Naive thymus-derived CD4-positive, alpha-beta T cell (primary cell): ENCODE data around the gene MMP21. TPM values are rescaled to one million over a fixed set of nuclear protein-coding genes. Genes with fewer than 3 reads are reported as not detected.

Experiments
- ATAC-seq: fragments of 150-1000 bp; cut with Tn5 transposase; 2 replicates; pipeline ENCODE4 v1.10.0; 2021; ENCODE audit warnings: mild to moderate bottlenecking, moderate library complexity
- CTCF ChIA-PET: fragments of 350-600 bp; sonication (Branson Sonifier 250); formaldehyde crosslinking; loops from one replicate; lab custom pipeline; 2021; ENCODE audit warnings: antibody characterized with exemption; lab: Charles Lee
- POLR2A ChIA-PET: fragments of 350-600 bp; sonication (Branson Sonifier 250); formaldehyde crosslinking; loops from one replicate; lab custom pipeline; 2021; ENCODE audit warnings: antibody characterized with exemption, inconsistent platforms; lab: Charles Lee
- DNase-seq, 9 donors: peaks; one replicate each; pipeline versions ENCODE4 v3.0.0 to v3.0.0-alpha.2; 2020 to 2022; ENCODE audit warnings: mixed read lengths in 1 of 9
- H3K27ac ChIP-seq: one replicate; pipeline ENCODE4 v1.7.0; 2013; ENCODE audit warnings: mild to moderate bottlenecking, low read depth, low read length, moderate library complexity
- H3K27me3 ChIP-seq, 2 donors: one replicate each; pipeline ENCODE4 v1.7.0; 2013; ENCODE audit warnings: low read length in 2 of 2, mild to moderate bottlenecking in 2 of 2, moderate library complexity in 2 of 2; ENCODE audit not compliant: control insufficient read depth in 2 of 2, insufficient read depth in 2 of 2
- H3K36me3 ChIP-seq, 3 experiments: 1 replicate in 2 of 3; 2 replicates in 1 of 3; pipeline ENCODE4 v1.7.0; 2013; ENCODE audit warnings: low read length in 3 of 3, mild to moderate bottlenecking in 3 of 3, moderate library complexity in 1 of 3; ENCODE audit not compliant: insufficient read depth in 3 of 3, control insufficient read depth in 2 of 3
- H3K4me1 ChIP-seq, 2 donors: one replicate each; pipeline ENCODE4 v1.7.0; 2013; ENCODE audit warnings: low read length in 2 of 2, mild to moderate bottlenecking in 2 of 2, moderate library complexity in 1 of 2; ENCODE audit not compliant: control insufficient read depth in 2 of 2, insufficient read depth in 2 of 2
- H3K4me3 ChIP-seq: 2 replicates; pipeline ENCODE4 v1.7.0; 2013; ENCODE audit warnings: mild to moderate bottlenecking, low read length
- H3K9me3 ChIP-seq, 3 experiments: 1 replicate in 2 of 3; 2 replicates in 1 of 3; pipeline ENCODE4 v1.7.0; 2013; ENCODE audit warnings: low read length in 3 of 3; ENCODE audit not compliant: control insufficient read depth in 2 of 3
- H3K27ac Mint-ChIP-seq, 9 donors: one replicate each; pipeline ENCODE4 v1.8.0; 2020 to 2022; ENCODE audit warnings: mixed read lengths in 9 of 9, mild to moderate bottlenecking in 8 of 9, moderate library complexity in 5 of 9, inconsistent platforms in 2 of 9
- H3K27me3 Mint-ChIP-seq, 5 donors: one replicate each; pipeline ENCODE4 v1.8.0; 2021 to 2022; ENCODE audit warnings: mixed read lengths in 5 of 5, mild to moderate bottlenecking in 1 of 5
- H3K36me3 Mint-ChIP-seq, 5 donors: one replicate each; pipeline ENCODE4 v1.8.0; 2020 to 2022; ENCODE audit warnings: mixed read lengths in 5 of 5, mild to moderate bottlenecking in 3 of 5, inconsistent platforms in 1 of 5
- H3K4me1 Mint-ChIP-seq, 7 donors: one replicate each; pipeline ENCODE4 v1.8.0; 2020 to 2022; ENCODE audit warnings: mixed read lengths in 7 of 7, mild to moderate bottlenecking in 3 of 7, inconsistent platforms in 1 of 7
- H3K4me3 Mint-ChIP-seq, 10 donors: one replicate each; pipeline ENCODE4 v1.8.0; 2020 to 2022; ENCODE audit warnings: mild to moderate bottlenecking in 10 of 10, mixed read lengths in 10 of 10, moderate library complexity in 6 of 10, inconsistent platforms in 2 of 10
- H3K9me3 Mint-ChIP-seq, 11 donors: one replicate each; pipeline ENCODE4 v1.8.0; 2020 to 2022; ENCODE audit warnings: mixed read lengths in 11 of 11, mild to moderate bottlenecking in 4 of 11, inconsistent platforms in 1 of 11, moderate library complexity in 1 of 11
- intact Hi-C, 2 donors: fragments of 100-400 bp; cut with micrococcal nuclease; formaldehyde crosslinking; loops; one replicate each; pipeline ENCODE4 v1.15.1; 2023
- polyA plus RNA-seq, 2 donors: library from polyadenylated mRNA; unstranded; fragments of 300-500 nt; fragmentation: Illumina TruSeq; gene quantifications; one replicate each; pipeline ENCODE4 v1.2.3, GENCODE V29; 2021
- total RNA-seq, 6 experiments: library from RNA in 5 of 6; stranded (reverse) in 5 of 6; gene quantifications; 1 replicate in 5 of 6; 2 replicates in 1 of 6; pipeline ENCODE4 v1.2.3 and lab custom pipeline; 2021 to 2026

MMP21 gene
- total and polyA plus RNA-seq, 7 experiments from 2014 or later, result 0.29 to 0.84 (median 0.40) TPM; not detected in 2

DNA sequence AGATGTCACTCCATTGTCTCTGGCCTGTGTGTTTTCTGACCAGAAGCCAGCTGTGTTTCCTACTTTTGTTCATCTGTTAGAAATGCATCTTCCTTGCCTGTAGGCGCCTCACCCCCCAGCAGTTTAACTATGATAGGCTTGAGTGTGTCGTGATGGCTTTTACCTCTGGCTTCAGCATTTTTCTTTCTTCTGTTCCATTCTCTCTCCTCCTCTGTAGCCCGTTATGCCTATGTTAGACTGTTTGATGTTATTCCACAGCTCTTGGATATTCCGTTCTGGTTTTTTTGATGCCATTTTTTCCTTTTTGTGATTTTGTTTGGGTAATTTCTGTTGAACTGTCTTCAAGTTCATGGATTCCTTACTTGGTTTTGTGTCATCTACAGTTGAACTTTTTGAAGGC, 17.9 kb downstream of the MMP21 start:
- H3K27ac Mint-ChIP-seq, result peak overlapping the region in 2 of 9 donors; percentile 8 to 60
- Histone ChIP-seq H3K27ac (no peak overlapping the region), H3K36me3 (peaks cover 12 to 69% (median 14%) of the 10 kb centered on the region in 3 experiments), H3K4me3 (no peak overlapping the region), H3K4me1 (no peaks in the 10 kb centered on the region), H3K9me3 (no peaks in the 10 kb centered on the region), H3K27me3 (no peaks in the 10 kb centered on the region)
- POLR2A ChIA-PET, result no interaction called here
- intact Hi-C loops, result loop anchor here in 1 of 2 donors (5.0 kb wide), 1 partner anchor 270 kb away; no protein-coding TSS in a partner anchor
- H3K36me3 Mint-ChIP-seq, result peaks cover 31 to 82% (median 44%) of the 10 kb centered on the region in 5 donors
- DNase-seq, result no peak
- no peaks in the 10 kb centered on the region for H3K9me3 Mint-ChIP-seq
- H3K4me1 Mint-ChIP-seq, result peaks cover 2 to 22% (median 16%) of the 10 kb centered on the region in 7 donors
- no peak overlapping the region for H3K4me3 Mint-ChIP-seq
- H3K27me3 Mint-ChIP-seq, result no peaks in the 10 kb centered on the region
- CTCF ChIA-PET, result no interaction called here
- ATAC-seq, result no peak

GRCh38 chr10:125756853-125757487, 18.7 kb downstream of the MMP21 start:
- Mint-ChIP-seq H3K4me1 (peaks cover 2 to 22% (median 16%) of the 10 kb centered on the region in 7 donors), H3K9me3 (no peaks in the 10 kb centered on the region), H3K36me3 (peaks cover 25 to 77% (median 44%) of the 10 kb centered on the region in 5 donors), H3K27ac (peak overlapping the region in 1 of 9 donors; percentile 53), H3K27me3 (no peaks in the 10 kb centered on the region), H3K4me3 (no peak overlapping the region)
- H3K4me3 ChIP-seq, result no peak overlapping the region
- peaks cover 13 to 69% (median 15%) of the 10 kb centered on the region in 3 experiments for H3K36me3 ChIP-seq
- H3K9me3 ChIP-seq, result no peaks in the 10 kb centered on the region
- no peaks in the 10 kb centered on the region for H3K4me1 ChIP-seq
- ChIA-PET CTCF (no interaction called here), POLR2A (no interaction called here)
- H3K27me3 ChIP-seq, result no peaks in the 10 kb centered on the region
- intact Hi-C loops, result loop anchor here in 1 of 2 donors (5.0 kb wide), 1 partner anchor 270 kb away; no protein-coding TSS in a partner anchor
- H3K27ac ChIP-seq, result no peak overlapping the region
- DNase-seq (no peak), ATAC-seq (no peak)

DNA sequence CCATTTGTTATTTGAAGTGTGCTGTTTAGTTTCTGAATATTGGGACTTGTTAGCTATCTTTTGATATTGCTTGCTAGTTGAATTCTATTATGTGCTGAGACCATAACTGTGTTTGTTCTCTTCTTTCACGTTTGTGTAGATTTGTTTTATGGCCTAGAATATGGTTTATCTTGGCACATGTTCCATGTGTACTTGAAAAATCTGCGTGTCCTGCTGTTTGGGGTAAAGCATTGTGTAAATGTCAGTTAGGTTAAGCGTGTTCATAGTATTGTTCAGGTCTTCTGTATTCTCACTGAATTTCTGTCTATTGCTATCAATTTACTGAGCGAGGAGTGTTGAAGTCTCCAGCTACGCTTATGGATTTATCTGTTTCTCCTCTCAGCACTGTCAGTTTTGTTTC, 19.4 kb downstream of the MMP21 start:
- DNase-seq (no peak), ATAC-seq (no peak)
- H3K4me3 ChIP-seq, result no peak overlapping the region
- ChIA-PET CTCF (no interaction called here), POLR2A (no interaction called here)
- Mint-ChIP-seq H3K4me1 (peaks cover 2 to 22% (median 16%) of the 10 kb centered on the region in 7 donors), H3K9me3 (no peaks in the 10 kb centered on the region), H3K27ac (peak overlapping the region in 4 of 9 donors; percentile 33 to 69 (median 46)), H3K27me3 (no peaks in the 10 kb centered on the region), H3K4me3 (no peak overlapping the region), H3K36me3 (peaks cover 22 to 77% (median 42%) of the 10 kb centered on the region in 5 donors)
- no peaks in the 10 kb centered on the region for H3K4me1 ChIP-seq
- no peaks in the 10 kb centered on the region for H3K27me3 ChIP-seq
- peaks cover 13 to 70% (median 21%) of the 10 kb centered on the region in 3 experiments for H3K36me3 ChIP-seq
- H3K27ac ChIP-seq, result no peak overlapping the region
- intact Hi-C loops, result loop anchor here in 1 of 2 donors (5.0 kb wide), 1 partner anchor 269 kb away; no protein-coding TSS in a partner anchor
- no peaks in the 10 kb centered on the region for H3K9me3 ChIP-seq

- Histone ChIP-seq H3K4me1 (no peaks in the 10 kb centered on the region), H3K27ac (no peak overlapping the region), H3K36me3 (peaks cover 12 to 94% (median 37%) of the 10 kb centered on the region in 3 experiments), H3K9me3 (no peaks in the 10 kb centered on the region), H3K27me3 (no peaks in the 10 kb centered on the region), H3K4me3 (no peak overlapping the region)
- H3K4me1 Mint-ChIP-seq, result peaks cover 0 to 8% (median 0%) of the 10 kb centered on the region in 7 donors
- ATAC-seq, result no peak
- intact Hi-C loops, result no loop called here
- no peak overlapping the region for H3K4me3 Mint-ChIP-seq
- H3K9me3 Mint-ChIP-seq, result no peaks in the 10 kb centered on the region
- peaks cover 24 to 84% (median 61%) of the 10 kb centered on the region in 5 donors for H3K36me3 Mint-ChIP-seq
- no peak overlapping the region for H3K27ac Mint-ChIP-seq
- ChIA-PET POLR2A (no interaction called here), CTCF (no interaction called here)
- no peak for DNase-seq
- H3K27me3 Mint-ChIP-seq, result no peaks in the 10 kb centered on the region
Observed at GRCh38 chr10:125747417-125747816, 28.2 kb downstream of the MMP21 start.

DNA sequence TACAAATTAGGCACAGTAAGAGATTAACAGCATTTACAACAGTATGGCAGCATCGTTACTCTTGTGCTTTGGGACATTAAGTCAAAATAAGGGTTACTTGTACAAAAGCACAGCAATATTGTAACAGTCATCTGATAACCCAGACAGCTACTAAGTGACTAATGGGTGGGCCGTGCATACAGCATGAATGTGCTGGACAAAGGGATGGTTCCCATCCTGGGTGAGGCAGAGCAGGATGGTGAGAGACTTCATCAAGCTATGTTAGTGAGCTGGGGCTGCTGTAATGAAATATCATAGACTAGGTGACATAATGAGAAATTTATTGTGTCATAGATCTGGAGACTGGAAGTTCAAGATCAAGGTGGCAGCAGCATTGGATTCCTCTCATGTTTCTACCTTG, 30.7 kb downstream of the MMP21 start:
- Mint-ChIP-seq H3K27me3 (no peaks in the 10 kb centered on the region), H3K4me1 (peaks cover 0 to 8% (median 1%) of the 10 kb centered on the region in 7 donors), H3K27ac (no peak overlapping the region), H3K36me3 (peaks cover 32 to 82% (median 57%) of the 10 kb centered on the region in 5 donors), H3K9me3 (no peaks in the 10 kb centered on the region), H3K4me3 (no peak overlapping the region)
- intact Hi-C loops, result no loop called here
- no peak overlapping the region for H3K27ac ChIP-seq
- POLR2A ChIA-PET, result no interaction called here
- CTCF ChIA-PET, result no interaction called here
- DNase-seq, result no peak
- no peaks in the 10 kb centered on the region for H3K9me3 ChIP-seq
- no peak for ATAC-seq
- H3K4me1 ChIP-seq, result no peaks in the 10 kb centered on the region
- H3K27me3 ChIP-seq, result no peaks in the 10 kb centered on the region
- no peak overlapping the region for H3K4me3 ChIP-seq
- H3K36me3 ChIP-seq, result peaks cover 21 to 92% (median 24%) of the 10 kb centered on the region in 3 experiments

DNA sequence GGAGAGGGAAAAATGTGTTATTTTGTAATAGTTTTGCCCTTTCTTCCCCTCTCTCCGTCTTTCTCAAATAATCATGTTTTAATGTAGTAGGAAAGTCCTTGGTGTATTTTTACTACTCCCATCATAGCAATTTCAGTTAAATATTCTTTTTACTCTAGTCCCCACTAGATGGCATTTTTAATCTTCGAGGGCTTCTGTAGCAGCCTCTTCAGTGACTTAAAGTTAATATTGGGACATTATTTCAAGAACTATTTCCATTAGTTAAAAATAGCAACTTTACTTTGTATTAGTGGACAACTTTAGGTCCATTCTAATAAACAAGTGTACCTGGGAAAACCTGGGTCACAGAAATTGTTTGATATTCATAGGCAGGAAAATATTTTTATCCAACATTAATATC, 33.2 kb downstream of the MMP21 start:
- ATAC-seq (no peak), DNase-seq (no peak)
- no peak overlapping the region for H3K4me3 Mint-ChIP-seq
- peaks cover 40 to 82% (median 64%) of the 10 kb centered on the region in 5 donors for H3K36me3 Mint-ChIP-seq
- Histone ChIP-seq H3K9me3 (no peaks in the 10 kb centered on the region), H3K4me1 (no peaks in the 10 kb centered on the region), H3K4me3 (no peak overlapping the region), H3K27me3 (no peaks in the 10 kb centered on the region), H3K36me3 (peaks cover 41 to 93% (median 47%) of the 10 kb centered on the region in 3 experiments), H3K27ac (no peak overlapping the region)
- intact Hi-C loops, result loop anchor here in 1 of 2 donors (2.0 kb wide), 1 partner anchor 14 kb away; no protein-coding TSS in a partner anchor
- no peaks in the 10 kb centered on the region for H3K9me3 Mint-ChIP-seq
- peaks cover 0 to 8% (median 1%) of the 10 kb centered on the region in 7 donors for H3K4me1 Mint-ChIP-seq
- no peak overlapping the region for H3K27ac Mint-ChIP-seq
- ChIA-PET CTCF (no interaction called here), POLR2A (no interaction called here)
- no peaks in the 10 kb centered on the region for H3K27me3 Mint-ChIP-seq
